GM18868 (cell line): ENCODE measurements around the gene LKAAEAR1.
"Not testable (repeated sequence)": the region's sequence is repeated elsewhere in the genome, so short reads cannot be mapped to it uniquely, and the experiment has no call there.

Experiments used
- ATAC-seq: cut with Tn5 transposase; IDR thresholded peaks from one replicate; pipeline ENCODE4 v1.9.1; 2021; ENCODE audit warnings: mild to moderate bottlenecking, moderate library complexity; ENCODE audit not compliant: unreplicated experiment

Gene LKAAEAR1

DNA sequence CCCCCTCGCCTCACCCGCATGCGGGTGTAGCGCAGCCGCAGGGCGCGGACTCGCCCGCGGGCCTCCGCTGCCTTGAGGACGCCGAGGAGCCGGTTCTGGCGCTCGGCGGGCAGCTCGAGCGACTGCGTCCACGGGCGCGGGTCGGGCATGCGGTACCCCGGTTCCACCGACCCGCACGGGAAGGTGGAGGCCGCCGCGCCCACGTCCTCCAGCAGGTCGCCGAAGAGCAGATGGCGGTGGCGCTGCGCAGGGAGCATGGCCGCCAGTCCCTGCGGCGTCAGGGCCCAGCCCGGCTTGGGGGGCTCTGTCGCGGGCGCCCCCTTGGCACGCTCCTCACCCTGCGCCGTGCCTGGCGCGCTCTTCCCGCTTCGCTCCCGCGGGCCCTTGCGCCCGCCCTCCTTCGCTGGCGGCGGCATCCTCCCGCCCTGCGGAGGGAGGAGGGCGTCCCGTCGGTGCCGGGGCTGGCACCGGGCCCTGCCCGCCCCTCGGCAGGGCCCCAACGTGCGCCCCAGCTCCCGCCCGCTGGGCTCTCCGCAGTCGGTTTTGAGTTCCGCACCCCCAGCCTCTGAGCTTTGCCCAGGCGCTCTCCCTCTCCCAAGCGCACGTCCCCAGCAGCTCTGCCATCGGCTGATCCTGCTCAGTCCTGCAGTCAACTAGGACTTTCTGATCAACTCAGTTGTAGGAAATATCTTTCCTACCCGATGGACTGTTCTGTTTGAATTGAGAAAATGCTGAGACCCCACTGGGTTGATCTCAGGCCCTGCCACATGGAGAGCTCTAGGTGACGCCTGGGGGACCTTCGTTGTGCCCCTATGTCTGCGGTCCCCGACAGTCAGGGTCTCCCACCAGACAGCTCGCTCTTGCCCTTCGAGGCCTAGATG lies at the start of gene LKAAEAR1:
Gene LKAAEAR1 (minus strand): TSS at position 595 of the 881 bp plus-strand sequence. CDS start 179 bp downstream, at position 416.
- no peak for ATAC-seq

DNA sequence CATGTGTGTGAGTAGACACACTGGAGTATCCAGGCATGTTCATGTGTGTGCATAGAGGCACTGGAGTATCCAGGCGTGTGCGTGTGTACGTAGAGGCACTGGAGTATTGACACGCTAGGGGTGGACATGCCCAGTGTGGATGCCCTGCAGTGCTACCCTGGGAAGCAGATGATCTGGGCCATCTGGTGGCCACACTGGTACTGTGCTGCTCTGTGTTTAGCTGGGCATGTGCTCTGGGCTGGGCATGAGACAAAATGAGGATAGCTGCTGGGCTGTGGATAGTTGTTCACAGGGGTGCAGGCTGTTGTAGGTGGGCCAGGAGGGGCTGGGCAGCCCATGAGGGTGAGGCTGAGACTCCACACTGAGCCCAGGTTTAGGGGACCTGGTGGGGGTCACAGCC lies 47.2 kb upstream of the LKAAEAR1 start:
- ATAC-seq, result no peak

DNA sequence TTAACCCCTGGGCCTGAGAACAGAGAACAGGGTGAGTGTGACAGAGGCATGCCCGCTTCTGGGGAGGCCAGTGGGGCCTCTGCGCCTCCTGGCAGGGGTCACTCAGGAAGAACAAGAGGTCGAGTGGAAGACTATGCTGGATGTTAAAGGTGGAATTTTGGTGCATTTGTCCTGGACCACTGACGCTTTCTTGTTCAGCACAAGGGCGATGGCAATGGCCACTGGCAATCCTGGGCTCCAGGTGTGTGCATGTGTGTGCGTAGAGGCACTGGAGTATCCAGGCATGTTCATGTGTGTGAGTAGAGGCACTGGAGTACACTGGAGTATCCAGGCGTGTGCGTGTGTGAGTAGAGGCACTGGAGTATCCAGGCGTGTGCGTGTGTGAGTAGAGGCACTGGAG lies 46.7 kb upstream of the LKAAEAR1 start:
- no peak for ATAC-seq

DNA sequence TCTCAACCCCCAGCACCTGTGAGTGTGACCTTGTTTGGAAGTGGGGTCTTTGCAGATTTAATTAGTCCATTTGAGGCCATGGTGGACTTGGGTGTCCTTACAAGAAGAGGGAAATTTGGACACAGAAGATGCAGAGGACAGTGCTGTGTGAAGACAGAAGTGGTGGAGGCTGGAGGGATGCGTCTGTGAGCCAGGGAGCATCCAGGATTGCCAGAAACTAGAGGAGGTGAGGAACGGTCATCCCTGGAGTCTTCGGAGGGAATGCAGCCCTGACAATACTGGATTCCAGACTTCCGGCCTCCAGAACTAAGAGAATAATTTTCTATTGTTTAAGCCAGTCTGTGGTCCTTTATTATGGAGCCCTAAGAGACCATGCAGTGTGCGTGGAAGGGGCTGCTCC lies 46.1 kb upstream of the LKAAEAR1 start:
- ATAC-seq, result no peak

GRCh38 chr20:64129146-64129782 lies 45.1 kb upstream of the LKAAEAR1 start:
- no peak for ATAC-seq

- not testable (repeated sequence) for ATAC-seq
Measured at GRCh38 chr20:64123517-64123916, 39.3 kb upstream of the LKAAEAR1 start.

DNA sequence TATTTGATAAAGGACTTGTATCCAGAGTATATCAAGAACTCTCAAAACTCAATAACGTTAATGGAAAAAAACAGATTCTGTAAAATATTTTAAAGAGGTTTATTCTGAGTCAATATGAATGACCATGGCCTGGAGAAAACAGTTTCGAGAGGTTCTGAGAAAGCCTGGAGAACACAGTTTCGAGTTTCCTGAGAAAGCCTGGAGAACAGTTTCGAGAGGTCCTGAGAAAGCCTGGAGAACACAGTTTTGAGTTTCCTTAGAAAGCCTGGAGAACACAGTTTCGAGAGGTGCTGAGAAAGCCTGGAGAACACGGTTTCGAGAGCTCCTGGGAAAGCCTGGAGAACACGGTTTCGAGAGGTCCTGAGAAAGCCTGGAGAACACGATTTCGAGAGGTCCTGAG lies 38.7 kb upstream of the LKAAEAR1 start:
- ATAC-seq, result not testable (repeated sequence)

DNA sequence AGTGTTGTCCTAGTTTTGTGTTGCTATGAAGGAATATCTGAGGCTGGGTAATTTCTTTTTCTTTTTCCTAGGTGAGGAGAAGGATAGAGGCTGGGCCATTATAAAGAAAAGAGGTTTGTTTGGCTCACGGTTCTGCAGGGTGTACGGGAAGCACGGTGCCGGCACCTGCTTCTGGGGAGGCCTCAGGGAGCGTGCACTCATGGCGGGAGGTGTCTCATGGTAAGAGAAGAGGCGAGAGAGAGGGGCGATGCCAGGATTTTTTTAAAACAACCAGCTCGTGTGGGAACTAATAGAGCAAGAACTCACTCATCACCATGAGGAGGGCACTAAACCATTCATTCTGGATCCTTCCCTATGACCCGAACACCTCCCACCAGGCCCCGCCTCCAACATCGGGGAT lies 37.4 kb upstream of the LKAAEAR1 start:
- ATAC-seq, result no peak

DNA sequence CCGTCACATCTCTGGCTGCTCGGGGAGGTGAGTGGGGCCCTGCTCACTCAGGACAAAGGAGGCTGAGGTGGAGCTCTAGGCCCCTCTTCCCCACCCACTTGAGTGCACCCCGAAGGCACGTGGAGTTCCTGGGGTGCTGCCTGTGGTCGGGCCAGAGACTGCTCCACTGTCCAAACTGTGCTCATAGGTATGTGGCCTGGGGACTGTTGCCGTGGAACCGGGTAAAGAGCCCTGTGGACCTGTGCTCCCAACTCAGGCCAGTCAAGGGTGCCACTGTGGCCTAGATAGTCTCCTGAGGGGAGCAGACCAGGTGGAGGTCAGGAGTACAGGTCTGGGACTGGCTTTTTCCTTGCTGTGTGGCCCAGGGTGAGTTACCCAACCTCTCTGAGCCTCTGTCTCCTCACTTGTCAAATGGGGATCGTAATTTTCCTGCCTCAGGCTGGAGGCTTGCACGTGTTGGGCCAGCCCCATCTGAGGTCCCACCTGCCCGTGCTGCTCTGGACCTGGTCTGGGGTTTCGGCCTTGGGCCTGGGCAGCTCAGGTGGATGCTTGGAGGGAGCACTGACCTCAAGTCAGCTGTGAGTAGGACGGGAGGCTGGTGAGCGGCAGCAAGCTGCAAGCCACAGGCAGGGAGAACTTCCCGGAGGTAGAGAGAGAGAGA lies 35.6 kb upstream of the LKAAEAR1 start:
- no peak for ATAC-seq

DNA sequence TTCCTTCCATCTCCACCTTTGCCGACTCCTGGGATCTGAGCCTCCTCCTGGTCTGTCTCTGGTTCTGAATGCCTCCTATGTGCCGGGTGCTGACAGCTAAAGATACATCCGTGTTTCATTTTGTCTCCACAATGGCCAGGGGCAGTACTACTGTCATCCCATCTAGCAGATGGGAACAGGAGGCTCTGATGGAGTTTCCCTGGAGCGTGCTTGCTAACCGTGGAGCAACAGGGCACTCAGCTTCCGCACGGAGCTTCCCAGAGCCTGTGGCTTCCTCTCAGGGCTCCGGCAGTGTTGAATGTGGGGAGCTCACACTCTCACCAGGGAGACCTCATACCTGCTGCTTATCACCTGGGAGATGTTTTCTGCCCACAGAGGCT lies 35.1 kb upstream of the LKAAEAR1 start:
- ATAC-seq, result no peak

- not testable (repeated sequence) for ATAC-seq
Measured at GRCh38 chr20:64117432-64117777, 33.2 kb upstream of the LKAAEAR1 start.

- ATAC-seq, result no peak
Measured at GRCh38 chr20:64116541-64117431, 32.6 kb upstream of the LKAAEAR1 start.

GRCh38 chr20:64116016-64116415 lies 31.8 kb upstream of the LKAAEAR1 start:
- no peak for ATAC-seq

DNA sequence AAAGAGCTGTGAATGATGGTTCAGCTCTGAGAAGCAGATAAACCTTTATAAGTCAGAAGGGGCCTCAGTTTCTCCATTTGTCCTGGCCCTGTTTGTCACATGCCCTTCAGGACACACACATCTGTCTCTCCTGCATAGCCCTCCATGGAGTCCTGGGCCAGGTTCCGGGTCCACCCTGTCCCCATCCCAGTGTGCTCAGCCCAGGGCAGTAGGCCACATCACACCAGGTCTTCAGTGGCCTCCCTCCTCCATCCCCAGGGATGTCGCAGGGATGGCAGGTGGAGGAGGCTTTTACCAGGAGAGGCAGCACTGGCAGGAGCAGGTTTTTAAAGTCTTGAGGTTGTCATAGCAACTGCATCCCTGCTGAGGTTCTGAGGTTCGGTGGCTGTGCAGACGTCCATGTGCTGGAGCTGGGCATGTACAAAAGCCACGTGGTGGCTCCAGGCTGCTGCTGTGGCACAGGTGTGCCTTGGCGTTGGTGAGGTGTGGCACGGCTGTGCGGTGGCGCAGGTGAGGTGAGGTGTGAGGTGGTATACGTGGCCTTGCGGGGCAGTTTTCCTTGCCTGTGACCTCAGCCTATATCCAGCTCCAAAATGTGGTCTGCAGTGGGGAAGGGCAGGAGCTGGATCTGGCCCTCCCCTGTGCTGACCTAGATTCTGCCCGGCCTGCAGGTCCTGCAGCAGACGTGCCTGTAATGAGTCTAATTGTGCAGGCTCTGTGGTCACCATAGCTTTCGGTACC lies 31.1 kb upstream of the LKAAEAR1 start:
- ATAC-seq, result no peak

DNA sequence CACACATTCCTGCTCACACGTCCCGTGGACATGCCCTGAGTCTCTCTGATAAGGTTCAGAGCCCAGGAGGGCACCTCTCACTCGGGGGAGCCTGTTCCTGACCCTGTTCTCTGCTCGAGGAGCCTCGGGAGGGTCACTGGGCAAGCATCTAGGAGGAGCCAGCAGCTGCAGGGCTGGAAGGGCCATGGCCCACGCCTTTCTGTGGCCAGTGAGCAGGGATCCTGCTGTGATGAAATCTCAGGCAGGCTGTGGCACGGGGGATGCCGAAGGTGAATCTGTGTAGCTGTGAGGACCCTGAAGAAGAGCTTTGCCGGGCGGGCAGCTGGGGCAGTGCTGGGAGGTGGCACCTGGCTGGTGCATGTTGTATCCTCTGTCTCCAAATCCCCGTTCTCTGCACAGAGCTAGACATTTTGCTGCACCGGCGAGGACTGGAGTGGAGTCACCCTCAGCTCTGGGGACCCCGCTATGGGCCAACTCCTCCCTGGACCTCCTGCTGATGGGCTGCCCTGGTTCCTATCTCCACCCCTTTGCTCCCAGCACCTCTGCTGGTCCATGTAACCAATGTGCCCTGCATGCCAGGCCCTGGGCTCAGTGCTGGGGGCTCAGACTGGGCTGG lies 30.3 kb upstream of the LKAAEAR1 start:
- no peak for ATAC-seq

- ATAC-seq, result no peak
Measured at GRCh38 chr20:64113796-64114355, 29.7 kb upstream of the LKAAEAR1 start.

- ATAC-seq, result no peak
Measured at GRCh38 chr20:64113444-64113775, 29.2 kb upstream of the LKAAEAR1 start.

DNA sequence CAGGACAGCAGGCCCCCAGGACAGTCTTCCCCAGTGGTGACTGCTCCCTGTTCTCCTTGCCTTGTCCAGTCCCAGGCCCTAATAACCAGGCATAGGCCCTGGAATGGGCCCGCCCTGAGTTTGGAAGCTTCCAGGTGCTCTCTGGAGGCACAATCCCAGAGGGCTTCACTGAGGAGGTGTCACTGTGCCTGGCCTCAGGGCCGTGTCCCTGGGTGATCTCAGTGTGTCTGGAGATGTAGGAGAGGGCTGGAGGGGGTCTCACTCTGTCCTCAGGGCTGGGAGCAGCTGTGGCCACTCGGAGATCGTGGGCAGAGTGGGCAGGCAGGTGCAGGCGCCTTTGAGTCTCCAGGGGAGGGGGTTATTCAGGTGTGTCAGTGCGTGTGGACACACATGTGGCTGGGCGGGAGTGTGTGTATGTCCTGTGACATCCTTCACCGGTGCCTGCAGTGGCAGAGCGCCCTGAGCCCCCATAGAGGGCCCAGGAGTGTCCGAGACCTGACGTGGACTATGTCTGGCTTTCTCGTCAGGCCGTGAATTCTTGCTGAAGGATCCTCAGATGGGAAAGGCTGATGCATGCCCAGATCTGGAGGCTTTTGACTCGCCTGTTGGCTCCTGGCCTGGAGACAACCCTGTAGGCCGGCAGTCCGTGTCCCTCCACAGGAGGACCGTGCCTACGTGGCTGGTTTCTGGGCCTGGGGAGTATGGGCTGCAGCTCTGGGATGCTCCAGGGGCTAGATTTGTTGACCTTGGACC lies 28.7 kb upstream of the LKAAEAR1 start:
- no peak for ATAC-seq
